Endothelial cell of umbilical vein (primary cell): ENCODE results near the gene SUGP2. TPM values are rescaled to one million over a fixed set of nuclear protein-coding genes. Genes with fewer than 3 reads are reported as not detected.
A peak's percentile ranks its signal among the peaks of the same experiment; 100 is the strongest.

Experiments used
- BruUV-seq: library from RNA; stranded (reverse); fragments of 400-500 nt; replicated peaks from 2 replicates; lab custom pipeline; 2021; lab: Mats Ljungman, UMichigan
- CTCF ChIA-PET: fragments of 300-600, 350-600 bp; sonication (Branson Sonifier 250); formaldehyde crosslinking; loops from one replicate; lab custom pipeline; 2021; ENCODE audit warnings: antibody characterized with exemption, inconsistent platforms; lab: Charles Lee
- POLR2A ChIA-PET: fragments of 300-600, 350-600 bp; sonication (Branson Sonifier 250); formaldehyde crosslinking; loops from one replicate; lab custom pipeline; 2021; ENCODE audit warnings: antibody characterized with exemption, inconsistent platforms; lab: Charles Lee
- DNase-seq: peaks from one replicate; pipeline ENCODE4 v3.0.0-alpha.2; 2011; ENCODE audit warnings: low read depth, low spot score
- FAIRE-seq: peaks from 2 replicates; lab custom pipeline; 2011; peaks lifted over from hg19 to GRCh38; lab: Jason Lieb, UNC
- H2AFZ ChIP-seq: 2 replicates; pipeline ENCODE4 v1.6.0; 2012; ENCODE audit warnings: low read depth, low read length, control low read depth, inconsistent platforms
- H3K27ac ChIP-seq: 2 replicates; pipeline ENCODE4 v1.5.1; 2011; ENCODE audit warnings: low read depth, mild to moderate bottlenecking, control low read depth, low read length, moderate library complexity; ENCODE audit not compliant: insufficient read depth
- H3K27me3 ChIP-seq, 2 experiments: 2 replicates each; pipeline versions ENCODE4 v1.6.0 to v1.6.1; 2011; ENCODE audit warnings: low read length in 2 of 2, mixed read lengths in 1 of 2; ENCODE audit not compliant: control insufficient read depth in 2 of 2, insufficient read depth in 2 of 2
- H3K36me3 ChIP-seq, 2 experiments: 2 replicates in 1 of 2; 3 replicates in 1 of 2; pipeline ENCODE4 v1.5.1; 2011; ENCODE audit warnings: low read length in 2 of 2, mild to moderate bottlenecking in 1 of 2, moderate library complexity in 1 of 2; ENCODE audit not compliant: control insufficient read depth in 2 of 2, insufficient read depth in 2 of 2; ENCODE audit errors: extremely low read depth in 1 of 2
- H3K4me1 ChIP-seq: 3 replicates; pipeline ENCODE4 v1.5.1; 2011; ENCODE audit warnings: mild to moderate bottlenecking, low read length; ENCODE audit not compliant: control insufficient read depth, insufficient read depth; ENCODE audit errors: extremely low read depth
- H3K4me2 ChIP-seq: 2 replicates; pipeline ENCODE4 v1.6.1; 2011; ENCODE audit warnings: low read length, control low read depth, mixed read lengths; ENCODE audit not compliant: insufficient read depth
- H3K4me3 ChIP-seq, 3 experiments: fragments of 200-600 bp in 1 of 3; sonication (generic), shearing (Covaris generic) in 1 of 3; replicated peaks in 1 of 3; 2 replicates each; pipeline ENCODE4 v1.5.1; 2011 to 2016; ENCODE audit warnings: control low read depth in 3 of 3, low read length in 3 of 3, mild to moderate bottlenecking in 2 of 3, inconsistent platforms in 1 of 3, low read depth in 1 of 3, moderate library complexity in 1 of 3; ENCODE audit not compliant: insufficient read depth in 1 of 3
- H3K79me2 ChIP-seq: 2 replicates; pipeline ENCODE4 v1.6.0; 2012; ENCODE audit warnings: low read length, inconsistent platforms; ENCODE audit not compliant: control insufficient read depth, insufficient read depth
- H3K9ac ChIP-seq: replicated peaks from 2 replicates; pipeline ENCODE3; 2011; ENCODE audit warnings: low read length, control low read depth; ENCODE audit not compliant: insufficient read depth; ENCODE audit errors: extremely low read depth
- H3K9me1 ChIP-seq: replicated peaks from 3 replicates; pipeline ENCODE4 v1.6.0; 2011; ENCODE audit warnings: mild to moderate bottlenecking, low read length; ENCODE audit not compliant: control insufficient read depth, insufficient read depth; ENCODE audit errors: extremely low read depth
- H3K9me3 ChIP-seq: replicated peaks from 2 replicates; pipeline ENCODE4 v1.5.1; 2012; ENCODE audit warnings: low read length, inconsistent platforms; ENCODE audit not compliant: control insufficient read depth, insufficient read depth
- H4K20me1 ChIP-seq: replicated peaks from 2 replicates; pipeline ENCODE3; 2011; ENCODE audit warnings: mild to moderate bottlenecking, low read length; ENCODE audit not compliant: control insufficient read depth, insufficient read depth; ENCODE audit errors: extremely low read depth
- CTCF ChIP-seq, 2 donors: IDR thresholded peaks; 1 replicate in 1 of 2; 2 replicates in 1 of 2; pipeline ENCODE4 v1.5.1; 2011; ENCODE audit warnings: low read length in 2 of 2, mild to moderate bottlenecking in 2 of 2, moderate library complexity in 2 of 2, control low read depth in 1 of 2, inconsistent platforms in 1 of 2, low read depth in 1 of 2; ENCODE audit not compliant: insufficient read depth in 1 of 2; ENCODE audit errors: extremely low read depth in 1 of 2
- FOS ChIP-seq: IDR thresholded peaks from 2 replicates; pipeline ENCODE4 v1.6.1; 2011; ENCODE audit warnings: mild to moderate bottlenecking, low read length, moderate library complexity, borderline replicate concordance; ENCODE audit not compliant: insufficient read depth
- JUN ChIP-seq: IDR thresholded peaks from 2 replicates; pipeline ENCODE4 v1.6.1; 2011; ENCODE audit warnings: borderline replicate concordance, low read depth; ENCODE audit not compliant: insufficient read length, insufficient read depth
- POLR2AphosphoS5 ChIP-seq: IDR thresholded peaks from 2 replicates; pipeline ENCODE4 v1.6.1; 2012; ENCODE audit warnings: low read depth, mild to moderate bottlenecking, control low read depth, low read length, moderate library complexity; ENCODE audit not compliant: insufficient read depth
- dilution Hi-C: fragments of 300-500 bp; cut with MboI; formaldehyde crosslinking; loops from one replicate; pipeline ENCODE4 v1.15.0; 2019; ENCODE audit warnings: low sequenced_read_pairs; ENCODE audit not compliant: extremely low pct_ligation_motif_present
- intact Hi-C: fragments of 100-400 bp; cut with micrococcal nuclease; formaldehyde crosslinking; loops from one replicate; pipeline ENCODE4 v1.10.0; 2022
- polyA plus RNA-seq, 4 experiments: library from polyadenylated mRNA; depleted of rRNA in 3 of 4; stranded (reverse) in 3 of 4; unstranded in 1 of 4; fragments of >200 nt; gene quantifications; 2 replicates each; pipeline versions ENCODE4 v1.2.1 to v1.2.3, GENCODE V29; 2011 to 2012; ENCODE audit warnings: missing spikeins in 1 of 4
- total RNA-seq: library from RNA; stranded (reverse); gene quantifications from 2 replicates; pipeline ENCODE4 v1.2.3, GENCODE V29; 2021

The SUGP2 gene
- total and polyA plus RNA-seq, 2 donors (not counting 3 experiments of a cell fraction or from before 2014, with no cell fraction given): 44.6 to 79.7 TPM

DNA sequence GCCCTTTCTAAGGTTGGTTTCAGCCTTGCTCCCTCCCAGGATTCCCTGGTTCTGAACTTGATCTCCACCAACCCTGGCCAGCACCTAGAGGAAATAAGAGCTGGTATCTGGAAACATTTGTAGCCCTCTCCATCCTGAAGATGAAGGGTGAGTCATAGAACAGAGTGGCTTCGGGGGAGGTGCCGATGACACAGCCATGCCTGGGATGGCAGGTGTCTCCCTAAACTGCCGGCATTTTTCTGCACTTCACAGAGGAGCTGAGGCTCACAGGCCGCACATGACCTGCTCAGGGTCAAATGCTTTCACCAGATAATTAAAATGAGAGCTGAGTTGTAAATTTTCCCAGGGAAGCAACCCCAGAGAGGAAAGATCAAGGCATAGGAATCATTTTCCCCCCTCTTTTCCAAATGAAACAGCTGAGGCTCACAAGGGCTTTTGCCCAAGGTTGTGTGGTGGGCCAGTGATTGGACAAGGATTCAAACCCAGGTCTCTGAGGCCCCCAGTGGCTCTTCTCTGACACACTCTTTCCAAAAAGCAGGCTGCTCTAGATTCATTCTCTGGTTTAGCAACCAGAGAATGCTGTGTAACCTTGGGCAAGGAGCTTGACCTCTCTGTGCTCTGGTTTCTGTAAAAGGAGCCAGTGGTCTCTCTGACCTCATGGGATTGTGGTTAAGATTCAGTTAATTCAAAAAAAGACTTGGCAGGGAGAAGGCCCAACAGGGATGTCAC lies 29.3 kb upstream of the SUGP2 start:
- H3K9me3 ChIP-seq: no peaks in the 10 kb centered on the region
- DNase-seq (peak; percentile 22), FAIRE-seq (no peak)
- no peaks in the 10 kb centered on the region for H3K9me1 ChIP-seq
- CTCF ChIA-PET: interaction anchor here (0.6 to 1.5 kb wide), 7 partner anchors 9 to 112 kb away, joined by 3 to 7 read pairs (median 5); no protein-coding TSS in a partner anchor
- intact Hi-C loops (loop anchor here (1.0 to 5.0 kb wide), 3 partner anchors 29 to 76 kb away; partner anchors contain the start of genes ARMC6, SUGP2 and TMEM161A), dilution Hi-C loops (no loop called here)
- H3K79me2 ChIP-seq: no peaks in the 10 kb centered on the region
- H3K4me3 ChIP-seq: no peak overlapping the region
- peaks cover 21% of the 10 kb centered on the region for H3K4me1 ChIP-seq
- TF ChIP-seq JUN (peak; percentile 53), FOS (peak; percentile 63), CTCF (IDR thresholded peaks at IDR 0.05; ENCODE audit: extremely low read depth in 1 of 2, insufficient read depth in 1 of 2, low read depth in 1 of 2, low read length in 2 of 2) (no peak), POLR2AphosphoS5 (peak; percentile 12)
- peaks cover 3 to 4% of the 10 kb centered on the region in 2 experiments for H3K36me3 ChIP-seq
- H3K9ac ChIP-seq: no peak overlapping the region
- peak overlapping the region; percentile 31 for H3K4me2 ChIP-seq
- no TSS peak for BruUV-seq
- H4K20me1 ChIP-seq: no peaks in the 10 kb centered on the region
- H2AFZ ChIP-seq: no peak overlapping the region
- no peak overlapping the region for H3K27ac ChIP-seq
- POLR2A ChIA-PET: interaction anchor here (0.6 kb wide), 1 partner anchor 8 kb away, joined by 3 read pairs; no protein-coding TSS in a partner anchor
- no peaks in the 10 kb centered on the region for H3K27me3 ChIP-seq
